ENCODE measurements around the gene ACACB. TPM values are rescaled to one million over a fixed set of nuclear protein-coding genes. Genes with fewer than 3 reads are reported as not detected.

ACACB gene
- total and polyA plus RNA-seq, 2 experiments from 2014 or later, result 6.2 to 15.4 TPM

DNA sequence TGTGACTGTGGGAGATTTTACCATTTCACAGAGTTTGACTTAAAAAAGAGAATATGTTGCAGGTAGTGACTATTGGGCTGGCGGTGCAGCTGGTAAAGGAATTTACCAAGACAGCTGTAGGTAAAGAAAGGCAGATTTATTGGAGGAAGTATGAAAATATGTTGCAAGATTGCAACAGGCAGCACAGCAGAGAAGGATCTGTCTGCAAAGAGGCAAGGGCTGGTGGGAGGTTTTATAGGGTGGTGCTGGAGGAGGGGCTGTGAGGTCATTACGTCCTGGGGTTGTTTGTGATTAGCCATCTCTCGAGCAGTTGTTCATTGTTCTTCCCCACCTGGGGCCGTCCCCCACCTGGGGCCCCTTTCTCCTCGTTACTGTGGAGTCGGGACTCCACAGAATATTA is 62.1 kb downstream of the ACACB start:
- peaks cover 8% of the 10 kb centered on the region; the same call in 2 of the 3 replicates for H3K9me3 Mint-ChIP-seq
- H3K4me3 ChIP-seq, result no peak overlapping the region
- peak; percentile 32; the same call in 2 of the 3 replicates for ATAC-seq
- H3K4me1 Mint-ChIP-seq, result no peaks in the 10 kb centered on the region
- no peak overlapping the region for H3K4me3 Mint-ChIP-seq
- H3F3A ChIP-seq (replicated peaks; ENCODE audit: low read depth), result no peaks in the 10 kb centered on the region
- DNase-seq (ENCODE audit: low spot score), result peak; percentile 8
- no peak overlapping the region for H2AFZ ChIP-seq
- H3K27ac Mint-ChIP-seq, result no peak overlapping the region; the same call in 1 of the 2 replicates
- no peak overlapping the region for H3K4me2 ChIP-seq
- H3K36me3 ChIP-seq (ENCODE audit: insufficient read depth), result no peaks in the 10 kb centered on the region; the same call in 1 of the 2 replicates
- no peaks in the 10 kb centered on the region for H3K9me2 ChIP-seq (ENCODE audit: insufficient read depth)
- H4K20me1 ChIP-seq (replicated peaks; ENCODE audit: insufficient read depth), result no peaks in the 10 kb centered on the region
- H3K27ac ChIP-seq (ENCODE audit: low read depth), result no peak overlapping the region
- no peaks in the 10 kb centered on the region for H3K4me1 ChIP-seq (ENCODE audit: insufficient read depth)
- TF ChIP-seq EZH2 (IDR thresholded peaks at IDR 0.05; ENCODE audit: low read depth, unreplicated experiment) (no peak), EZH2phosphoT487 (IDR thresholded peaks at IDR 0.05; ENCODE audit: unreplicated experiment) (no peak), STAT1 (IDR thresholded peaks at IDR 0.05; ENCODE audit: unreplicated experiment) (no peak), POLR2AphosphoS5 (IDR thresholded peaks at IDR 0.05; ENCODE audit: low read depth) (no peak), NANOG (IDR thresholded peaks at IDR 0.05; ENCODE audit: borderline replicate concordance) (no peak), CREB1 (CRISPR knock-in tag; IDR thresholded peaks at IDR 0.05; ENCODE audit: low read depth) (no peak), ZNF462 (CRISPR knock-in tag; IDR thresholded peaks at IDR 0.05) (no peak)
- TF ChIP-seq, protein P1, sequence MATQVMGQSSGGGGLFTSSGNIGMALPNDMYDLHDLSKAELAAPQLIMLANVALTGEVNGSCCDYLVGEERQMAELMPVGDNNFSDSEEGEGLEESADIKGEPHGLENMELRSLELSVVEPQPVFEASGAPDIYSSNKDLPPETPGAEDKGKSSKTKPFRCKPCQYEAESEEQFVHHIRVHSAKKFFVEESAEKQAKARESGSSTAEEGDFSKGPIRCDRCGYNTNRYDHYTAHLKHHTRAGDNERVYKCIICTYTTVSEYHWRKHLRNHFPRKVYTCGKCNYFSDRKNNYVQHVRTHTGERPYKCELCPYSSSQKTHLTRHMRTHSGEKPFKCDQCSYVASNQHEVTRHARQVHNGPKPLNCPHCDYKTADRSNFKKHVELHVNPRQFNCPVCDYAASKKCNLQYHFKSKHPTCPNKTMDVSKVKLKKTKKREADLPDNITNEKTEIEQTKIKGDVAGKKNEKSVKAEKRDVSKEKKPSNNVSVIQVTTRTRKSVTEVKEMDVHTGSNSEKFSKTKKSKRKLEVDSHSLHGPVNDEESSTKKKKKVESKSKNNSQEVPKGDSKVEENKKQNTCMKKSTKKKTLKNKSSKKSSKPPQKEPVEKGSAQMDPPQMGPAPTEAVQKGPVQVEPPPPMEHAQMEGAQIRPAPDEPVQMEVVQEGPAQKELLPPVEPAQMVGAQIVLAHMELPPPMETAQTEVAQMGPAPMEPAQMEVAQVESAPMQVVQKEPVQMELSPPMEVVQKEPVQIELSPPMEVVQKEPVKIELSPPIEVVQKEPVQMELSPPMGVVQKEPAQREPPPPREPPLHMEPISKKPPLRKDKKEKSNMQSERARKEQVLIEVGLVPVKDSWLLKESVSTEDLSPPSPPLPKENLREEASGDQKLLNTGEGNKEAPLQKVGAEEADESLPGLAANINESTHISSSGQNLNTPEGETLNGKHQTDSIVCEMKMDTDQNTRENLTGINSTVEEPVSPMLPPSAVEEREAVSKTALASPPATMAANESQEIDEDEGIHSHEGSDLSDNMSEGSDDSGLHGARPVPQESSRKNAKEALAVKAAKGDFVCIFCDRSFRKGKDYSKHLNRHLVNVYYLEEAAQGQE (IDR thresholded peaks at IDR 0.05; ENCODE audit: unreplicated experiment), result no peak
- TF ChIP-seq, protein P2, sequence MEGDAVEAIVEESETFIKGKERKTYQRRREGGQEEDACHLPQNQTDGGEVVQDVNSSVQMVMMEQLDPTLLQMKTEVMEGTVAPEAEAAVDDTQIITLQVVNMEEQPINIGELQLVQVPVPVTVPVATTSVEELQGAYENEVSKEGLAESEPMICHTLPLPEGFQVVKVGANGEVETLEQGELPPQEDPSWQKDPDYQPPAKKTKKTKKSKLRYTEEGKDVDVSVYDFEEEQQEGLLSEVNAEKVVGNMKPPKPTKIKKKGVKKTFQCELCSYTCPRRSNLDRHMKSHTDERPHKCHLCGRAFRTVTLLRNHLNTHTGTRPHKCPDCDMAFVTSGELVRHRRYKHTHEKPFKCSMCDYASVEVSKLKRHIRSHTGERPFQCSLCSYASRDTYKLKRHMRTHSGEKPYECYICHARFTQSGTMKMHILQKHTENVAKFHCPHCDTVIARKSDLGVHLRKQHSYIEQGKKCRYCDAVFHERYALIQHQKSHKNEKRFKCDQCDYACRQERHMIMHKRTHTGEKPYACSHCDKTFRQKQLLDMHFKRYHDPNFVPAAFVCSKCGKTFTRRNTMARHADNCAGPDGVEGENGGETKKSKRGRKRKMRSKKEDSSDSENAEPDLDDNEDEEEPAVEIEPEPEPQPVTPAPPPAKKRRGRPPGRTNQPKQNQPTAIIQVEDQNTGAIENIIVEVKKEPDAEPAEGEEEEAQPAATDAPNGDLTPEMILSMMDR (conservative IDR thresholded peaks at IDR 0.05; ENCODE audit: low read depth in 2 of 2), result no peak
- H3K27me3 ChIP-seq (ENCODE audit: insufficient read depth), result no peaks in the 10 kb centered on the region
- H3K79me2 ChIP-seq (replicated peaks; ENCODE audit: insufficient read depth), result no peaks in the 10 kb centered on the region
- peaks cover 31% of the 10 kb centered on the region for H3K36me3 Mint-ChIP-seq (ENCODE audit: low read depth)
- peaks cover 3% of the 10 kb centered on the region for H3K27me3 Mint-ChIP-seq (ENCODE audit: insufficient read depth, low read depth, poor library complexity)

All from GM23338 (cell line).